PC-3 (cell line): Measurements from ENCODE around the gene RPL6. TPM values are rescaled to one million over a fixed set of nuclear protein-coding genes. Genes with fewer than 3 reads are reported as not detected.

Experiments used
- ATAC-seq: fragments of 200-7000 bp; cut with Tn5 transposase; 2 replicates; pipeline ENCODE4 v1.9.1; 2020; ENCODE audit warnings: mild to moderate bottlenecking, moderate library complexity
- Bru-seq: library from RNA; stranded (reverse); fragments of 400-500 nt; gene quantifications from one replicate; lab custom pipeline; 2021; lab: Mats Ljungman, UMichigan
- BruChase-seq, 2 experiments: library from RNA; stranded (reverse); fragments of 400-500 nt; gene quantifications; one replicate each; lab custom pipeline; 2021; lab: Mats Ljungman, UMichigan
- BruUV-seq: library from RNA; stranded (reverse); fragments of 400-500 nt; replicated peaks from 2 replicates; lab custom pipeline; 2021; lab: Mats Ljungman, UMichigan
- CTCF ChIA-PET: fragments of 300-600 bp; sonication (Branson Sonifier 250); formaldehyde crosslinking; loops from one replicate; lab custom pipeline; 2022; ENCODE audit warnings: antibody characterized with exemption; lab: Charles Lee
- POLR2A ChIA-PET: fragments of 300-600 bp; sonication (Branson Sonifier 250); formaldehyde crosslinking; loops from one replicate; lab custom pipeline; 2022; ENCODE audit warnings: antibody characterized with exemption; ENCODE audit not compliant: unreplicated experiment; lab: Charles Lee
- DNase-seq: peaks from one replicate; pipeline ENCODE4 v3.0.0-alpha.2; 2015
- H2AFZ ChIP-seq: fragments of 300-600 bp; sonication (generic); 2 replicates; pipeline ENCODE4 v1.6.0; 2016; ENCODE audit warnings: antibody characterized with exemption, low read length
- H3F3A ChIP-seq: fragments of 300-600 bp; sonication (generic); one replicate; pipeline ENCODE4 v1.6.0; 2017; ENCODE audit warnings: antibody characterized with exemption, low read length, control low read depth, mild to moderate bottlenecking; ENCODE audit not compliant: unreplicated experiment
- H3K27ac ChIP-seq: fragments of 300-600 bp; sonication (generic); 2 replicates; pipeline ENCODE4 v1.5.1; 2016; ENCODE audit warnings: mild to moderate bottlenecking, low read length
- H3K27me3 ChIP-seq: fragments of 300-600 bp; sonication (generic); 2 replicates; pipeline ENCODE4 v1.6.1; 2016; ENCODE audit warnings: low read length, mixed read lengths
- H3K36me3 ChIP-seq: fragments of 300-600 bp; sonication (generic); 2 replicates; pipeline ENCODE4 v1.6.1; 2016; ENCODE audit warnings: low read depth, mixed run types, low read length, mixed read lengths
- H3K4me1 ChIP-seq: fragments of 300-600 bp; sonication (generic); 2 replicates; pipeline ENCODE4 v1.5.1; 2016; ENCODE audit warnings: low read length; ENCODE audit not compliant: insufficient read depth
- H3K4me2 ChIP-seq: fragments of 300-600 bp; sonication (generic); 2 replicates; pipeline ENCODE4 v1.6.0; 2016; ENCODE audit warnings: low read length
- H3K4me3 ChIP-seq: fragments of 300-600 bp; sonication (generic); 2 replicates; pipeline ENCODE4 v1.5.1; 2016; ENCODE audit warnings: mild to moderate bottlenecking, low read length, mixed read lengths
- H3K79me2 ChIP-seq: fragments of 300-600 bp; sonication (generic); 2 replicates; pipeline ENCODE4 v1.6.1; 2017; ENCODE audit warnings: low read length, mixed read lengths
- H3K9ac ChIP-seq: fragments of 300-600 bp; sonication (generic); 2 replicates; pipeline ENCODE4 v1.6.0; 2016; ENCODE audit warnings: mild to moderate bottlenecking, low read length
- H3K9me2 ChIP-seq: fragments of 300-600 bp; sonication (generic); replicated peaks from 2 replicates; pipeline ENCODE4 v1.6.1; 2016; ENCODE audit warnings: mixed run types, low read length, mixed read lengths
- H3K9me3 ChIP-seq: fragments of 300-600 bp; sonication (generic); 2 replicates; pipeline ENCODE4 v1.6.1; 2016; ENCODE audit warnings: low read length, mixed read lengths
- H4K20me1 ChIP-seq: fragments of 300-600 bp; sonication (generic); 2 replicates; pipeline ENCODE4 v1.6.1; 2016; ENCODE audit warnings: low read length, mixed read lengths
- CTCF ChIP-seq: fragments of 300-600 bp; sonication (generic); conservative IDR thresholded peaks from 2 replicates; pipeline ENCODE4 v1.5.1; 2017; ENCODE audit warnings: antibody characterized with exemption, low read depth, mild to moderate bottlenecking, low read length
- EZH2 ChIP-seq: fragments of 300-600 bp; sonication (generic); IDR thresholded peaks from one replicate; pipeline ENCODE4 v1.6.1; 2017; ENCODE audit warnings: antibody characterized with exemption, mild to moderate bottlenecking, low read length; ENCODE audit not compliant: unreplicated experiment
- EZH2phosphoT487 ChIP-seq: fragments of 300-600 bp; sonication (generic); IDR thresholded peaks from 2 replicates; pipeline ENCODE4 v1.6.1; 2018; ENCODE audit warnings: mild to moderate bottlenecking, antibody characterized with exemption, low read length, borderline replicate concordance
- intact Hi-C: fragments of 100-400 bp; cut with micrococcal nuclease; formaldehyde crosslinking; loops from 2 replicates; pipeline ENCODE4 v1.9.0; 2023
- long read RNA-seq: library from polyadenylated mRNA; unstranded; transcript quantifications from one replicate; pipeline ENCODE4 v2.0.0, GENCODE V29; 2021; ENCODE audit not compliant: unreplicated experiment
- total RNA-seq: library from RNA; depleted of rRNA; stranded (reverse); fragments of >200 nt; gene quantifications from 2 replicates; pipeline ENCODE4 v1.2.3, GENCODE V29; 2014; rRNA removed

Gene RPL6
- total RNA-seq: 1,342 and 1,509 TPM in 2 replicates
- Bru-seq, nascent RNA: percentile 100 among the genes with signal in this experiment
- percentile 100 among the genes with signal in this experiment for BruChase-seq, experiment 1, labeled RNA remaining after a 6-hour chase
- BruChase-seq, experiment 2, labeled RNA remaining after a 2-hour chase: percentile 99 among the genes with signal in this experiment
- long read RNA-seq, transcript RPL6-202 (7 exons, 1,074 nt): minor isoform, 19 of 1,529 reads
- long read RNA-seq, transcript RPL6-201 (7 exons, 947 nt): major isoform, 791 of 1,529 reads
- long read RNA-seq, partial matches to known transcripts: 279 of 1,529 reads
- long read RNA-seq, other reads (novel, unspliced or antisense): 440 of 1,529 reads

DNA sequence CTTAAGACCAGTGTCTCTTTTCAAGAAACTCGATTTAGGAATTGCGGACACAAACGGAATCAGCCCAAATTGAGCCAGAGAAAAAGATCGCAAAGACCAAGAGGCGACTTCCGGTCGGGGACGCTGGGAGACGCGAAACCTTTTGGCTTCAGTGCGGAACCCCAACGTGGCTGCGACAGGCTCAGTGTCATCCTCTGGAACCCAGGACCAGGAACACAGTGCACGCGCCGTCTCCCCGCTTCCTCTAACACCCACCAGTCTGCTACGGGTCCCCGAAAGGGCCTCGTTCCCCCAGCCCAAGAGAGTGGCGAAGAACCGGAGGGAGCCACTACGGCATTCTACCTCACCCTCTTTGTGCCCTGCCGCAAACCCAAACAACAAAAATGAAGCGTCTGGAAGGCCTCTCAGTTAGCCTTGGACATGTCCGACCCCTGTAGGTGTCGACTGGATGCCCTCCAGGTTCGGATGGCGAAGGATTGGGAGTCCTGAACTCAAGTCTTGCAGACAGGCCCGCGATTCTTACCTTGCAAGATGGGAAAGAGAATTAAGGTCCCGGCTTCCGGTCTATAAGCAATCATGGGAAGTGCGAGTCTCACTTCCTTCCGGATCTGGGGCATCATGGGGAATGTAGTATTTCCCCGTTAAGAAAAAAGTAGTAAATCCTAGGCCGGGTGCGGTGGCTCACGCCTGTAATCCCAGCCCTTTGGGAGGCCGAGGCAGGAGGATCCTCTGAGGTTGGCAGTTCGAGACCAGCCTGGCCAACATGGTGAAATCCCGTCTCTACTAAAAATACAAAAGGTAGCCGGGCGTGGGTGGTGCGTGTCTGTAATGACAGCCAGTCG is at the start of gene RPL6:
Gene RPL6, minus strand, starts transcription at position 542 of the 842 bp plus-strand sequence. CDS start 949 bp downstream, outside the sequence.
- ATAC-seq: peak; percentile 92
- POLR2A ChIA-PET: interaction anchor here (0.6 kb wide), 1 partner anchor 174 kb away, joined by 3 read pairs; no protein-coding TSS in a partner anchor
- no peak for TF ChIP-seq EZH2phosphoT487
- TF ChIP-seq CTCF: no peak
- no peak for TF ChIP-seq EZH2

GRCh38 chr12:112458751-112459150 is 49.3 kb upstream of the RPL6 start:
- no peaks in the 10 kb centered on the region for H4K20me1 ChIP-seq
- no peaks in the 10 kb centered on the region for H3K79me2 ChIP-seq
- no peak overlapping the region for H3K9ac ChIP-seq
- H3K9me3 ChIP-seq: no peaks in the 10 kb centered on the region
- H3K4me2 ChIP-seq: no peak overlapping the region
- H2AFZ ChIP-seq: no peak overlapping the region
- ChIA-PET POLR2A (no interaction called here), CTCF (no interaction called here)
- no peak for DNase-seq
- H3K27ac ChIP-seq: no peak overlapping the region
- no peak for ATAC-seq
- TF ChIP-seq EZH2 (no peak), CTCF (no peak), EZH2phosphoT487 (no peak)
- intact Hi-C loops: no loop called here
- H3F3A ChIP-seq: no peaks in the 10 kb centered on the region
- no peaks in the 10 kb centered on the region for H3K27me3 ChIP-seq
- no peaks in the 10 kb centered on the region for H3K9me2 ChIP-seq
- BruUV-seq: no TSS peak
- H3K4me1 ChIP-seq: no peaks in the 10 kb centered on the region
- H3K4me3 ChIP-seq: no peak overlapping the region
- H3K36me3 ChIP-seq: peaks cover 45% of the 10 kb centered on the region

More for the DNA sequence above, at the start of gene RPL6:
- peaks cover 24% of the 10 kb centered on the region for H3F3A ChIP-seq
- peak within 1 kb of the TSS; percentile 95 for H3K9ac ChIP-seq
- H3K36me3 ChIP-seq: peaks cover 43% of the 10 kb centered on the region
- H3K27ac ChIP-seq: peak within 1 kb of the TSS; percentile 65
- peak within 1 kb of the TSS; percentile 83 for H3K4me3 ChIP-seq
- no peaks in the 10 kb centered on the region for H3K9me2 ChIP-seq
- no peaks in the 10 kb centered on the region for H3K27me3 ChIP-seq
- peak within 1 kb of the TSS; percentile 65 for H2AFZ ChIP-seq
- no peaks in the 10 kb centered on the region for H3K9me3 ChIP-seq
- TSS peak; percentile 64 for BruUV-seq
- H3K79me2 ChIP-seq: peaks cover 36% of the 10 kb centered on the region
- CTCF ChIA-PET: no interaction called here
- peak; percentile 95 for DNase-seq
- intact Hi-C loops: no loop called here
- peaks cover 15% of the 10 kb centered on the region for H3K4me1 ChIP-seq
- peak within 1 kb of the TSS; percentile 84 for H3K4me2 ChIP-seq
- H4K20me1 ChIP-seq: peaks cover 42% of the 10 kb centered on the region
